BLaER1 treated with 17β-estradiol and CSF1 and Interleukin-3, amounts not matched to agents 10 nM and 100 nM (cell line): Measurements from ENCODE around the gene ZC3H11A.
"Not testable (repeated sequence)": the region's sequence is repeated elsewhere in the genome, so short reads cannot be mapped to it uniquely, and the experiment has no call there.

Source experiments
- H3K27ac ChIP-seq, 11 experiments: shearing (Covaris generic); formaldehyde crosslinking; 2 replicates each; pipeline ENCODE4 v1.8.1; 2022
- H3K27me3 ChIP-seq, 11 experiments: shearing (Covaris generic); formaldehyde crosslinking; 2 replicates each; pipeline ENCODE4 v1.8.1; 2022
- H3K36me3 ChIP-seq, 11 experiments: shearing (Covaris generic); formaldehyde crosslinking; 2 replicates each; pipeline ENCODE4 v1.8.1; 2022
- H3K4me1 ChIP-seq, 10 experiments: shearing (Covaris generic); formaldehyde crosslinking; 2 replicates each; pipeline ENCODE4 v1.8.1; 2022
- H3K4me2 ChIP-seq, 11 experiments: shearing (Covaris generic); formaldehyde crosslinking; 2 replicates each; pipeline ENCODE4 v1.8.1; 2022
- H3K4me3 ChIP-seq, 10 experiments: shearing (Covaris generic); formaldehyde crosslinking; 2 replicates each; pipeline ENCODE4 v1.8.1; 2022
- H3K9ac ChIP-seq, 11 experiments: shearing (Covaris generic); formaldehyde crosslinking; 2 replicates each; pipeline ENCODE4 v1.8.1; 2022
- H3K9me3 ChIP-seq, 11 experiments: shearing (Covaris generic); formaldehyde crosslinking; replicated peaks in 1 of 11; 2 replicates each; pipeline ENCODE4 v1.8.1; 2022
- H4K20me1 ChIP-seq, 11 experiments: shearing (Covaris generic); formaldehyde crosslinking; 2 replicates each; pipeline ENCODE4 v1.8.1; 2022
- Cebpa-rat ChIP-seq, 11 experiments: shearing (Covaris generic); IDR thresholded peaks; 2 replicates each; pipeline ENCODE4 v1.8.1; 2022

The ZC3H11A gene

DNA sequence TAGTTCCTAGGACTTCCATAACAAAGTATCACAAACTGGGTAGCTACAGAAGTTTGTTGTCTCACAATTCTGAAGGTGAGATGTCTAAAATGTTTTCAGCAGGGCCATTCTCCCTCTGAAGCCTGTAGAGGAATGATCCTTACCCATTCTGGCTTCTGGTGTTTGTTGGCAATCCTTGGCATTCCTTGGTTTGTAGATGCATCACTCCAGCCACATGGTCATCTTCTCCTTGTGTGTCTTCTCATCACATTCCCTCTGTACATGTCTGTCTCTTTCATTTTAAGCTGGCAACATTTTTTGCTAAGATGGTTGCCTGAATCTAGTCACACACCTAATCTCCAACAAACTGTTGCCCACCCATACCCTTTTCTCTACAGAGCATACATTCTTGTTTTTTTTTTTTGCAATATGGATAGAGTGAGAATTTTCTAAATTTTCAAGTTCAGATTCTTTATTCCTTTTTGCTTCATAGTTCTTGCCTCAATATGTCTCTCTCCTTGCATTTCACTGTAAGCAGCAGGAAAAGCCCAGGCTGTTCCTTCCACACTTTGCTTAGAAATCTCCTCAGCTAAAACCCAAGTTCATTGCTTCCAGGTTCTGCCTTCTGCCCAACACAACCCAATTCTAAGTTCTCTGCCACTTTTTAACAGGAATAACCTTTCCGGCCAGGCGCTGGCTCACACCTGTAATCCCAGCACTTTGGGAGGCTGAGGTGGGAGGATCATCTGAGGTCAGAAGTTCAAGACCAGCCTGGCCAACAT is 18.3 kb downstream of the ZC3H11A start:
- no peaks in the 10 kb centered on the region; a peak in 2 of 20 replicates for H3K4me1 ChIP-seq
- H4K20me1 ChIP-seq: peaks cover 62 to 100% (median 99%) of the 10 kb centered on the region in 11 experiments
- no peak for TF ChIP-seq Cebpa-rat (IDR thresholded peaks at IDR 0.05)
- H3K4me2 ChIP-seq: no peak overlapping the region
- peaks cover 92 to 100% (median 99%) of the 10 kb centered on the region in 11 experiments for H3K36me3 ChIP-seq
- H3K27me3 ChIP-seq: no peaks in the 10 kb centered on the region
- no peak overlapping the region for H3K4me3 ChIP-seq
- H3K9ac ChIP-seq: no peak overlapping the region
- peaks cover 0 to 18% (median 5%) of the 10 kb centered on the region in 11 experiments; a peak in 8 of 22 replicates for H3K9me3 ChIP-seq
- H3K27ac ChIP-seq: no peak overlapping the region

DNA sequence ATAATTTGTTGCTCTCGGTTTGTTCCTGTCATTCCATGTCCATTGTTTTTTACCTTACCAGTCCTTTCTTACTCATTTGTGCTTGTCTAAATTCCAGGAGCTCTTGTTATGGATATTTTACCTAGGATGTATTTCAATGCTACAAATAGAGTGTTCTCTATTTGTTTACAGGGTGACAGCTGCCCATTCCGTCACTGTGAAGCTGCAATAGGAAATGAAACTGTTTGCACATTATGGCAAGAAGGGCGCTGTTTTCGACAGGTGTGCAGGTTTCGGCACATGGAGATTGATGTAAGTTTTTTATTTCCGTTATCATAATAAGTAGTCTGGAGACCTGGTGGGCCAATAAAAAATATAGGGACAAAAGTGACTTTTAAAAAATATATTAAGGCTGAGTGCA is 23.0 kb downstream of the ZC3H11A start:
- H3K4me2 ChIP-seq: no peak overlapping the region
- no peak overlapping the region for H3K27ac ChIP-seq
- H3K9me3 ChIP-seq: peaks cover 0 to 7% (median 3%) of the 10 kb centered on the region in 11 experiments; a peak in 7 of 22 replicates
- no peaks in the 10 kb centered on the region for H3K27me3 ChIP-seq
- peaks cover 50 to 99% (median 94%) of the 10 kb centered on the region in 11 experiments for H4K20me1 ChIP-seq
- H3K9ac ChIP-seq: no peak overlapping the region
- no peak for TF ChIP-seq Cebpa-rat (IDR thresholded peaks at IDR 0.05)
- peaks cover 94 to 100% (median 99%) of the 10 kb centered on the region in 11 experiments for H3K36me3 ChIP-seq
- no peaks in the 10 kb centered on the region; a peak in 2 of 20 replicates for H3K4me1 ChIP-seq
- H3K4me3 ChIP-seq: no peak overlapping the region

DNA sequence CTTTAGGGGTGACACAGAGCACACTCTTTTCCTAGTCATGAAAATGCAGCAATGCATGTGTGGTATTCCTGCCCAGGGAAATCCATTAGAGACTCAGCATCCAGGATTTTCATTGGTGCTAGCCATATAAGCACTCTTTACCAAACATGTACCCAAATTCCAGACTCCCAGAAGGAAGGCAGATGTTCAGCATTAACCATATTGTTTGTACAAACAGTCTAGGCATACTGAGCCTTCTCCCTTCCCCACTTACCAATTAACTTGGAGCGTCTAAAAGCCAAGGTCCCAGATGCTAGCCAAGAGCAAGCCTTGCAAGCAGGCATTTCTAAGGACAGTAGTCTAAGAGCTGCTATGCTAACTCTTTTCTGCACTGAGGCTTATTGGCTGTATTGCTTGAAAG is 27.9 kb downstream of the ZC3H11A start:
- no peaks in the 10 kb centered on the region for H3K9me3 ChIP-seq
- H3K4me1 ChIP-seq: peaks cover 0 to 4% (median 0%) of the 10 kb centered on the region in 10 experiments; a peak in 2 of 20 replicates
- no peak overlapping the region for H3K4me2 ChIP-seq
- H3K36me3 ChIP-seq: peaks cover 98 to 100% (median 99%) of the 10 kb centered on the region in 11 experiments
- H3K9ac ChIP-seq: no peak overlapping the region
- peaks cover 71 to 99% (median 93%) of the 10 kb centered on the region in 11 experiments for H4K20me1 ChIP-seq
- no peaks in the 10 kb centered on the region for H3K27me3 ChIP-seq
- no peak for TF ChIP-seq Cebpa-rat (IDR thresholded peaks at IDR 0.05)
- H3K27ac ChIP-seq: no peak overlapping the region
- H3K4me3 ChIP-seq: no peak overlapping the region

DNA sequence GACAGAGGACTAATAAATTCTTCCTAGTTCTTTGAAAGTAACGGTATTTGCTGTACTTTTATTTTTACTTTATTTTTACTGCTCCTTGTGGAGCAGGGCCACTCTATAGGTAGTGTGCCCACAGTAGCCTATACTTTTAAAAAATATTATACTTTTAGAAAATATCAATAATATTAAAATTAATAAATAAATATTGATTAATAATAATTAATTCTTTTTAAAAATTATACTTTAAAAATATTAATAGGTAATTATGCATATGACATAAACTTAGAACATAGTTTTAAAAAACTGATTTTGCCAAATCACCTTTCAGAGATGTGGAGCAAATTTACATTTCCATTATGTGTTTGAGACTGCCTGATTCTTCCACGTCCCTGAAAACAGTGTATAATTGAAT is 30.8 kb downstream of the ZC3H11A start:
- Histone ChIP-seq H3K4me3 (no peak overlapping the region), H4K20me1 (peaks cover 49 to 100% (median 75%) of the 10 kb centered on the region in 11 experiments), H3K4me1 (peaks cover 0 to 22% (median 0%) of the 10 kb centered on the region in 10 experiments; a peak in 7 of 20 replicates), H3K4me2 (no peak overlapping the region), H3K9ac (no peak overlapping the region), H3K27me3 (no peaks in the 10 kb centered on the region), H3K36me3 (peaks cover 98 to 100% (median 99%) of the 10 kb centered on the region in 11 experiments), H3K9me3 (no peaks in the 10 kb centered on the region), H3K27ac (no peak overlapping the region)
- TF ChIP-seq Cebpa-rat (IDR thresholded peaks at IDR 0.05): no peak

DNA sequence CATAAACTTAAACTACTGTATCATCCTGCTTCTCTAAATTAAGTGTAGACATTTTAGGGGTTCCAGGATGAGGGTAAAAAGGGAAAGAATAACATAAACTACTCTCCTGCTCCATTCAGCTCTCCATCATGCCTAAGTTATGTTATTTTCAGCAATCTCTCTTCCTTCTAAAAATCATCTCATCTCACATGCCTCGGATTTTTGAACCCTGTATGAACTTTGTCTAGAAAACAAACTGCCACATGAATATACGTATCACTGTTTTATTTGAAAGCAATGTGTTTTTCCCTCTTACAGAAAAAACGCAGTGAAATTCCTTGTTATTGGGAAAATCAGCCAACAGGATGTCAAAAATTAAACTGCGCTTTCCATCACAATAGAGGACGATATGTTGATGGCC is 32.6 kb downstream of the ZC3H11A start:
- Histone ChIP-seq H3K27ac (no peak overlapping the region), H3K4me1 (peaks cover 0 to 22% (median 0%) of the 10 kb centered on the region in 10 experiments; a peak in 7 of 20 replicates), H3K27me3 (no peaks in the 10 kb centered on the region), H4K20me1 (peaks cover 32 to 100% (median 57%) of the 10 kb centered on the region in 11 experiments), H3K9me3 (no peaks in the 10 kb centered on the region), H3K9ac (no peak overlapping the region), H3K4me2 (no peak overlapping the region), H3K4me3 (no peak overlapping the region), H3K36me3 (peaks cover 98 to 100% (median 99%) of the 10 kb centered on the region in 11 experiments)
- no peak for TF ChIP-seq Cebpa-rat (IDR thresholded peaks at IDR 0.05)

DNA sequence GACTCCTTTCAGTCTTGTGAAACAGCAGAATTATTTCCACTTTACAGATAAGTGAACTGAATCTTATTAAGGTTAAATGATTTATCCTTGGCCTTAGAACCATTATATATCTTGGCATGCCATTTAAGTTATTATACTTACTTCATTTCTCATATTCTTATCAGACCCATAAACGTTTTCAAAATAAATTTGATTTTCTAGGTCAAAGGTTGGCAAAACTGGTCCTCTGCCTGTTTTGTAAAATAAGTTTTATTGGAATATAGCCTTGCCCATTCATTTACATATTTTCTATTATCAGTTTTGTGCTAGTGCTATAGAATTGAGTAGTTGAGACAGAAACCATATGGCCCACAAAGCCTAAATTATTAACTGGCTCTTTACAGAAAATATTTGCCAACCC is 33.1 kb downstream of the ZC3H11A start:
- no peak for TF ChIP-seq Cebpa-rat (IDR thresholded peaks at IDR 0.05)
- no peaks in the 10 kb centered on the region for H3K27me3 ChIP-seq
- H3K27ac ChIP-seq: no peak overlapping the region
- H3K9me3 ChIP-seq: no peaks in the 10 kb centered on the region
- H3K9ac ChIP-seq: no peak overlapping the region
- H4K20me1 ChIP-seq: peaks cover 27 to 100% (median 52%) of the 10 kb centered on the region in 11 experiments
- peaks cover 98 to 100% (median 99%) of the 10 kb centered on the region in 11 experiments for H3K36me3 ChIP-seq
- H3K4me2 ChIP-seq: peak overlapping the region in 3 of 11 experiments; percentile 37 to 52 (median 51); a peak in 2 of 22 replicates
- peaks cover 0 to 22% (median 0%) of the 10 kb centered on the region in 10 experiments; a peak in 7 of 20 replicates for H3K4me1 ChIP-seq
- no peak overlapping the region for H3K4me3 ChIP-seq

DNA sequence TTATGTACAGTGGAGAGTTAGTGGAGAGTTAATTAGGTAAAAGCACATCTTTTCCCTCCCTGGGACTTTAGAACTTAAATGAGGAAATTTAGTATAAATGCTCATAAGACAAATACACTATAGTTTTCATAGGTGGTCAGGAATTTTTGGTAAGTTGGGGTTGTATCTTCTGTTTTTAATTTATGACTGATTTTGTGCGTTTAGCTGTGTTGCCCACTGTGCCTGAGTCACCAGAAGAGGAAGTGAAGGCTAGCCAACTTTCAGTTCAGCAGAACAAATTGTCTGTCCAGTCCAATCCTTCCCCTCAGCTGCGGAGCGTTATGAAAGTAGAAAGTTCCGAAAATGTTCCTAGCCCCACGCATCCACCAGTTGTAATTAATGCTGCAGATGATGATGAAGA is 33.8 kb downstream of the ZC3H11A start:
- not testable (repeated sequence) for H3K27ac ChIP-seq
- peak overlapping the region in 3 of 11 experiments; percentile 37 to 52 (median 51); a peak in 5 of 22 replicates for H3K4me2 ChIP-seq

DNA sequence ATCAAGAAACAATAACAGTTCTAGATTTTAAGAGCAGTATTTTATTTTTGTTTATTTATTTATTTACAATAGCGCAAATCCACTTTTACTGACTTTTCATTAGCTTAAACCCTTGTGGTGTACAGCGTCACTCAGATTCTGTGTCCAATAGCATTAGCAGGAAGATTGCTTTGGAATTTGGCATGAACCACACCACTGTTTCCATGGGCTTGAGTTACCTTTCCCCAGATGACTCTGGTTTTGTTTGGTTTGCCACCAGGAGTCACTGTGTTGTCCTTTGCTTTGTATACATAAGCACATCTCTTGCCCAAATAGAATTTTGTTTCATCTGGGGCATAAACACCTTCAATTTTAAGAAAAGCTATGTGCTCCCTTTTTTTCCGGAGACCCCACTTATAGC is 40.1 kb downstream of the ZC3H11A start:
- no peak for TF ChIP-seq Cebpa-rat (IDR thresholded peaks at IDR 0.05)
- Histone ChIP-seq H3K27me3 (no peaks in the 10 kb centered on the region), H3K4me1 (no peaks in the 10 kb centered on the region), H3K9me3 (peaks cover 0 to 31% (median 16%) of the 10 kb centered on the region in 11 experiments; a peak in 18 of 22 replicates), H3K27ac (no peak overlapping the region), H3K36me3 (peaks cover 100% of the 10 kb centered on the region in 11 experiments), H3K4me2 (no peak overlapping the region), H3K4me3 (no peak overlapping the region), H4K20me1 (peaks cover 0 to 99% (median 11%) of the 10 kb centered on the region in 11 experiments; a peak in 10 of 22 replicates), H3K9ac (no peak overlapping the region)

More for the DNA sequence above, 33.8 kb downstream of the ZC3H11A start:
- H4K20me1 ChIP-seq: peaks cover 20 to 100% (median 44%) of the 10 kb centered on the region in 11 experiments
- peaks cover 0 to 22% (median 0%) of the 10 kb centered on the region in 10 experiments; a peak in 7 of 20 replicates for H3K4me1 ChIP-seq
- not testable (repeated sequence) for H3K9me3 ChIP-seq, H3K4me3 ChIP-seq, H3K9ac ChIP-seq, H3K27me3 ChIP-seq
- peaks cover 98 to 100% (median 99%) of the 10 kb centered on the region in 11 experiments for H3K36me3 ChIP-seq

DNA sequence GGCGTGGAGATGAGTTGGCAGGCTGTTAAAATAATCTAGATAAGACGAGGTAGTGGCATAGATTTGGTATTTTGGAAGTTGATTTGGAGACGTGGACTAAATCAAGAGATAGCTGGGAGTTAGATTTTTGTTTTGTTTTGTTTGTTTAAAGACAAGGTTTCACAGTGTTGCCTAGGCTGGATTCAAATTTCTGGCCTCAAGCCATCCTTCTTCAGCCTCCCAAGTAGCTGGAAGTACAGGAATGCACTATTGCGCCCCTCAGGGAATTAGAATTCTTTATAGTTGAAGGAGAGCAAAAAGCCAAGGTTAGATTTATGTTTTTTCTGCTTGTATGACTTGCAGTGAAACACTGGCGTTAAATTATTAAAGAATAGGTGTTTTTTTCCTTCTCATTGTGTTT is 43.7 kb downstream of the ZC3H11A start:
- H3K36me3 ChIP-seq: peaks cover 92 to 97% (median 95%) of the 10 kb centered on the region in 11 experiments
- H3K27me3 ChIP-seq: no peaks in the 10 kb centered on the region
- no peaks in the 10 kb centered on the region for H3K4me1 ChIP-seq
- peaks cover 0 to 47% (median 33%) of the 10 kb centered on the region in 11 experiments; a peak in 18 of 22 replicates for H3K9me3 ChIP-seq
- TF ChIP-seq Cebpa-rat (IDR thresholded peaks at IDR 0.05): no peak
- peaks cover 0 to 83% (median 13%) of the 10 kb centered on the region in 11 experiments; a peak in 13 of 22 replicates for H4K20me1 ChIP-seq
- no peak overlapping the region for H3K4me2 ChIP-seq
- no peak overlapping the region for H3K27ac ChIP-seq
- no peak overlapping the region for H3K4me3 ChIP-seq
- no peak overlapping the region for H3K9ac ChIP-seq
